GM19463 (cell line): Measurements from ENCODE around the gene TOP3B.

Experiments
- ATAC-seq: cut with Tn5 transposase; IDR thresholded peaks from one replicate; pipeline ENCODE4 v1.9.1; 2021; ENCODE audit warnings: mild to moderate bottlenecking, moderate library complexity; ENCODE audit not compliant: unreplicated experiment

Gene TOP3B

DNA sequence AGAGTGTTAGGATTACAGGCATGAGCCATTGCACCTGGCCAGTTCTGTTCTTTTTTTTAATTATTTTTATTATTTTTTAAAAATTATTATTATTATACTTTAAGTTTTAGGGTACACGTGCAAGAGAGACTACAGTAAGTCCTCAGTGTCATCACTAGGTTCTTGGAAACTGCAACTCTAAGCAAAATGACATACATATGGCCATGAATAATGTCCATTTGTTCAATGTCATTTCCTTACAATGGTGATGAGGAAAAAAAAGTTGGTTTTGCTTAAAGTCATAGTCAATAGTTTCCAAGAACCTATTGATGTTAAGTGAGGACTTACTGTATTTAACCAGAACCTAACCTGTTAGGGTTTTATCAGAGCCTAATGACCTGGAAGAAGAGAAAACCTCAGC lies 29.4 kb upstream of the TOP3B start:
- ATAC-seq: no peak

DNA sequence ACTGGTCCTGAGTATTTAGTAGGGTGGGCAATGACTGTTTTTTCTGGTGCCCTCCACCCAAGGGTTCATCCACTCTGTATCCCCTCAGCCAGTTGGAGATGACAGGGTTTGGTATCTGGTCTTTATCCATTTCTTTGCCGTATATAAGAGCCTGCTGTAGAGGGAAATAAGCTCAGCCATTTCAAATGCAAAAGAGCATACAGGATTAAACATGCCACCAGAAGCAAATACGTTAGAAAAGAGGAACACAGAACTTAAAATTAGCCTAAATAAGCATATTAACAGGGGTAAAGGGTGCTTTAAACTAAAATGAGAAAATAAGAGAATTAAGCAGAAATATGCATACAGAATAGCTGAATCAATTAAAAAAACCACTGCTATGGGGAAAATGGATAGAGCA lies 27.8 kb upstream of the TOP3B start:
- no peak for ATAC-seq

DNA sequence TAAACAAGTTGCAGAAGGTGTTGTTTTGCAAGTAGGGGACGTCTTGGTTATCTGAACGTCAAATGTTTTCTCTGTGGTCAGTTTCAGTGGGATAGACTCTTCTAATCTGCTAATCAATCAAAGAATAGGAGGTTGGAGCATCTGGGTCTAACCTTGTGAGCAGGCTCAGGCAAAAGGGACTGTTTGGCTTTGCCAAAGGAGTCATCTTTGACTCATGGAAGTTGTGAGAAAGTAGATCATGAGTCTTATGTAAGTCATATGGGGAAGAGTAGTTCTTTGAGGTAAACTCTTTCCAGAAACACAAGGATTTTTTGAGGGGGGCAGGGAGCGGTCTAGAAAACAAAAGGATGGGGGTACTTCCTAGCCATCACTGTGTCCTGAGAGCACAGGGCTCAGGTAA lies 27.1 kb upstream of the TOP3B start:
- ATAC-seq: no peak

DNA sequence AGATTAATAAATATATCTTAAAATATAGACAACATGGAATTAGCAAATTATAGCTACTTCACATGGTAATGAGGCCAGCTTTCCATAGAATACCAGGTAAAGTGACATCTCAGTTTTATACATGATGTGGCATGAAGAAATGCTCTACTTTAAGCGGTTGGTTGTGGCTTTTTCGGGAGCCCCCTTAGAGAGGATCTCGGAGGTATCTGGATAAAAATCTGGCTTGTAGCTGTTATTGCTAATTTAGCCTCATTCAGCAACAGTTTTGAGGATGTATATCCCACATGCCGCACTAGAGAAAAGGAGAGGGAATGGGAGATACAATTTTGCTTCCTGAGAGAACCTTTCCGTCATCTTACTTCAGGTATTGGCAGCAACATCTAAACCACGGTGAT lies 24.0 kb upstream of the TOP3B start:
- no peak for ATAC-seq

DNA sequence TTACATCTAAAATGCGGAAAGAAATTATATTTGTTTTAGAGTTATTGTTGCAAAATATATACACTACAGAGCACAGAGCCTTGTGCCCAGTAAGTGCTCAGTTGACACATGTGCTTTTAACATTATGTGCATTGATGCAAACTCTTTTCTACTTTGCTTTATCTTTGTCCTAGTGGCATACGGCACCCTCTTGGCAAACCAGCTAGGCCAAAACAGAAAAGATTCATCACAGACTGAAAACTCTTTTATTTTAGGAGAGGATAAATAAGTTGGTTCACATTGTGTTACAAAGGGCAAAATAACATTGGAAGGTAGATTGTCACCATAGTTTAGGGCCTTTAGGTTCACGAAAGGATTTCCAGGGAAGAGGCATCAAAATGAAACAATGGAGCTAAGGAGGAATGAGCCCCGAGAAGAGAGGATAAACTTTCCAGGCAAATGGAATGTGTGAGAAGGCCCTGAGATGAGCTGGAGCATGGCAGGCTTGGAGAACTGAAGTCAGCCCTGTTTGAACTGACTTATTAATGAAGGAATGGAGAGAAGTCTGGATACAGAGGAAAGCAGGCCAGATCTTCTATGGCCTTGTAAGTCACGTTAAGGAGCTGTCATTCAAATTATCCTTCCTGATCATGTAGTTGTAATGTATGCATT lies 23.5 kb upstream of the TOP3B start:
- no peak for ATAC-seq

DNA sequence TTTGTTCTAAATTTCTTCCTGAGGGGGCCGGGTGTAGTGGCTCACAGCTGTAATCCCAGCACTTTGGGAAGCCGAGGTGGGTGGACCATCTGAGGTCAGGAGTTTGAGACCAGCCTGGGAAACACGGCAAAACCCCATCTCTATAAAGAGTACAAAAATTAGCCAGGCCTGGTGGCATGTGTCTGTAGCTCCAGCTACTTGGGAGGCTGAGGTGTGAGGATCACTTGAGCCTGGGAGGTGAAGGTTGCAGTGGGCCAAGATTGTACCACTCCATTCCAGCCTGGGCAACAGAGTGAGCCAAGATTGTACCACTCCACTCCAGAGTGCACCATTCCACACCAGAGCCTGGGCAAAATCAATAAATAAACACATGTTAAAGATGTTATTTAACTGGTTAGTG lies 20.6 kb upstream of the TOP3B start:
- ATAC-seq: no peak

DNA sequence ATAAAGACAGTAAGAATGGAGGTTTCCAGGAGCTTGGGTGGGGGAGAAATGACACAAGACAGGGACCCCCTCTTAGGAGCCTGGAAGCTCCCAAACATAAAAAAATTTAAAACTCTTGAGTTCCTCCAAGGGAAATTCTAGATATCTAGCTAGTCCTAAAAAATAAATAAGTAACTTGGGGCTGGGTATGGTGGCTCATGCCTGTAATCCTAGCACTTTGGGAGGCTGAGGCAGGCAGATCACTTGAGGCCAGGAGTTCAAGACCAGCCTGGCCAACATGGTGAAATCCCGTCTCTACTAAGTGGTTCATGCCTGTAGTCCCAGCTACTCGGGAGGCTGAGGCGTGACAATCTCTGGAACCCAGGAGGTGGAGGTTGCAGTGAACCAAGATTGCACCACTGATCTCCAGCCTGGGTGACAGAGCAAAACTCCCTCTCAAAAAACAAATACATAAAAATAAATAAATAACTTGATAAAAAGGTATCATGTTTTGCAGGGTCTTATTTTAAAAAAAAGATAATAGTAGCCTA lies 20.0 kb upstream of the TOP3B start:
- no peak for ATAC-seq

DNA sequence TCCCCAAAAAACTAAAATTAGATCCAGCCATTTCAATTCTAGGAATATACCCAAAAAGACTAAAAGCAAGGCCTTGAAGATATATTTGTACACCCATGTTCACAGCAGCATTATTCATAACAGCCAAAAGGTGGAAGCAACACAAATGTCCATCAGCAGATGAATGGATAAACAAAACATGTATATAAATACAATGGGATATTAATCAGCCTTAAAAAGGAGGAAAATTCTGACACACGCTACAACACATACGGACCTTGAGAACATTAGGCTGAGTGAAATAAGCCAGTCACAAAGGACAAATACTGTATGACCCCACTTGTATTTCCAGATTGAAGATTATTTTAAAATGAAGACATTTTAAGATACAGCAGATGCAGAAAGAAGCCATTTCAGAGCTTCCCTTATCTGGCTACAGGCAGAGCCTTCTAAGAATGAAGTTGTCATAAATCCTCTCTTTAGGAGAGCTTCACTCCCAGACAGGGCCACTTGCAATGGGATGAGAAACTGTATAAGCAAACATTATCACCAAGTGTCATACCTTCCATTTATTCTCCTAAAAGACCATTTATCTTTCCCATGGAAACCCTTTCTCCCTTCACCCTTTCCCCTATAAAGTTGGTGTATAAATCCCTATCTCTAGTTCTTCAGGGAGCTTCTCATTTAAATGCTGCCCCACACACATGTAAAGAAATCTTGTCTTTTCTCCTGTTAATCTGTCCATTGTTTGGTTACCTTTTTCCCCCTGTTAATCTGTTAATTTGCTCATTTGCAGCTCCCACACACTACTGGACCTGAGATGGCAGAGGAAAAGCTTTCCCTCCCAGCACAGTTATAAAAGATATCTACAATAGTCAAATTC lies 19.3 kb upstream of the TOP3B start:
- ATAC-seq: no peak

DNA sequence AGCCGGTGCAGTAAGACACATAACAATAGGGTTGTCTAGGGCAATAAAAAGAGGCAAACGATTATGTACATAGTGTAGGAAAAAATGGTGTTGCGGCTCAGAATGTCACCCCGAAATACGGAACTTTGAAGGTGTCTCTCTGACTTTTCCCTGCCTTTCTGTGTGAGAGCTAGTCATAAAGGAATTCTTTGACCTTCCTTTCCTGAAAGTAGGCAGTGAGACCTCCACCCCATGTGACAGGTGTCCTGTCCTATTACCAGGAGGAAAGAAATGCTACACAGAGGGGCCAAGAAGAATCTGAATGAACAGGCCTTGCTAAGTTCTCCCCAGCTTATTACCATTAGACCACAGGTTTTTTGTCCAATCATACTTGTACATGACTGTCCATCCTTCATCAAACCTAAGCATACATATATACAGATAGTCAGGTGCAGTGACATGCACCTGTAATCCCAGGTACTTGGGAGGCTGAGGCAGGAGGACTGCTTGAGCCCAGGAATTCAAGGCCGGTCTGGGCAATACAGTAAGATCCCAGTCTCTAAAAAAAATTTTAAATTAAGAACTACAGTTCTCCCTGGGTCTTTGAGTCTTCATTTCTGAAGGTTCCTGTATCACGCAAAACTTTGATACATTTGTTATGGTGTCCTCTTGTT lies 16.1 kb upstream of the TOP3B start:
- no peak for ATAC-seq

DNA sequence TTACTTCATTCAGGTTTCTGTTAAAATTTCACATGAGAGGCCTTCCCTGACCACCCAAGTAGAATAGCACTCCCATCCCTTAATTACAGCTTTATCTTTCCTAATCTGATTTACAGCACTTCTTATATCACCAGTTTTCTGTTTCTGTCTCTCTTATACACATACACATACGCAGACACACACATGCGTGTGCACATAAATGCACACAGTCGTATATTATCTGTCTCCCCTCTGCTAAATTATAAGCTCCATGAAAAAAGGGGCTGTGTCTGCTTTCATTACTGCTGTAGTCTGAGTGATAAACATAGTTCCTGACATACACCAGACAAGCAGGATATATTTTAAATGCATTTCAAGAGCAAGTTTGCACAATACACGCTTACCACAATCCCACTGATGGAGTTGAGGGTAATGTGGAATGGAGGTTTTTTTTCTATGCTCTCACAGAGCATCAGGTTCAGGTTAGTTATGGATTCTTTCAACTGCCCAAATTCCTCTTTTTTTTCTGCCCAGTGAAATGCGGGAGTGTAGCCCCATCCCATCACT lies 13.7 kb upstream of the TOP3B start:
- ATAC-seq: no peak

DNA sequence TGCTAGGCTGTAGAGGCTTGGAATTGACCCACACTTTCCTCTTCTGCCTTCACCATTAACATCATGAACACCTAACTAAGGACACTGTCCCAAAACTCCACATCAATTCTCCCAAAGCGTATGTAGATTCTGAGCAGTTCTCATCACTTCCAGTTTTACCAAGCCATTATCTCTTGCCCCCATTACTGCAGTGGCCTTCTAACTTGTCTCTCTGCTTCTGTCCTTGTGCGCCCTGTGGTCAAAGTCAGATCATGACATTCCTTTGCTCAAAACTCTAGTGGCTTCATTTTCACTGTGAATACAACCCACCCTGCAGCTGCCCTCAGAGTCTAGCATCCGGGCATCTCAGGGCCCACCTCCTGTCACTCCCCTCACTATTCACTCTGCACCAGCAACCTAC lies 13.1 kb upstream of the TOP3B start:
- no peak for ATAC-seq

DNA sequence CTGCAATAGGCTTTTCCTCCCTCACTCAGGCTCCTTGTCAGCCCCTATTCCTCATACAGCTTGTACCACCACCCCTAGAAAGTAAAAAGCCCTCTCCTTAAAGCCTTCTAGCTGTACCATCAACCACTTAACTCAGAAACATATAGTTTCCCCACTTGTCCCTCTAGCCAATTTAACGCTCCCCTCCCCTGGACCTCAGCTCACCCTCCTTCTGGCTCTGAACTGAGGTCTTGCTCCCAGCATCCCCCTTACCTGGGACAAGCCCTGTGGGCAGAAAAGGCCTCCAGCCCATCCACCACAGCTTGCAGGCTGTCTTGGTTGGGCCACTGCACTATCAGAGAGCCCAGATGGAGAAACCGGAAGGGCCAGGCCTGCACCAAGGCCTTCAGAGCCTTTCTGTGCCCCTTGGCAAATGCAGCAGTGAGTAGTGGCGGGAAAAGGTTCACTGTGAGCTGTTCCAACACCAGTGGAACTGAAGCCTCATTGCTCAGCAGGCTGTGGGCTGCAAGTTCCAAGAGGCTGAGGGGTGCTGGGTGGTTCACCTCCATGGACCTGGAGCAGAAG lies 12.4 kb upstream of the TOP3B start:
- no peak for ATAC-seq

DNA sequence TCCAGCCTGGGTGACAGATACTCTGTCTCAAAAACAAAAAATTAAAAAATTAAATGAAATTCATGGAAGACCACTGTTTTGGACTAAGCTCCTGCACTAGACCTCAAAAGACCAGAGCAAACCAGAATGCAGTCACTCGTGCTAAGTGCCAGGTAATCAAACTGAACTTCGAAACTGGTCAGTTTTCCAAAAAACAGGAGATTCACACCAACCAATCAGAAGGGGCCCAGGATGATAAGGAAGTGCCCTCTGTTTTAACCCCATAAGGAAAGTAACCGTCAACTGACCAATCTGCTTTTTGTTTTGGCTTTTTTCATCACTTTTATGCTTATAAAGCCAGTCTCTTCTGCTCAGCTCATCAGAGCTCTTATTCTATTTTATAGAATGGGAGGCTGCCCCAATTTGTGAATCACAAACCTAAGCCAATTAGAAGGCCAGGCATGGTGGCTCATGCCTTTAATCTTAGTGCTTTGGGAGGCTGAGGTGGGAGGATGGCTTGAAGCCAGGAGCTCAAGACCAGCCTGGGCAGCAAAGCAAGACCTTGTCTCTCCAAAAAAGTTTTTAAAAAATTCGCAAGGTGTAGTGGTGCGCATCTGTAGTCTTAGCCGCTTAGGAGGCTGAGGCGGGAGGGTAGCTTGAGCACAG lies 10.1 kb upstream of the TOP3B start:
- ATAC-seq: no peak

DNA sequence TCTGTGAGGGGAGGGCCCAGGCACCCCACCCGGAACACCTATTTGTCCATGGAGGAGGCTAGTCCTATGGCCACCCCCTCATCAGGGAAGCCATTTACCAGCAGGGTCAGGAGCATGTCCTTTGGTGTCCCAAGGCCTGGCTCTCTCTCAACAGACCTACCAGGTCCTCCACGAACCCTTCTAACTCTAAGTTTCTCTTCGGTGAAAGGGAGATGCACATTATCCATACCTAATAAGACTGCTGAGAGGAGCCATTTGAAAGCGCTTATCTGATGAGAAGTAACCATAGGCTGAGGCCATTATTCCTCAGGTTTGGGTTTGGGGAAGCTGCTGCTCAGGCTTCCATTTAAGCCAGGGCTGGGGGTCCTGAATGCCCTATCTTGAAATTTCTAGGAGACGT lies 9.2 kb upstream of the TOP3B start:
- no peak for ATAC-seq

DNA sequence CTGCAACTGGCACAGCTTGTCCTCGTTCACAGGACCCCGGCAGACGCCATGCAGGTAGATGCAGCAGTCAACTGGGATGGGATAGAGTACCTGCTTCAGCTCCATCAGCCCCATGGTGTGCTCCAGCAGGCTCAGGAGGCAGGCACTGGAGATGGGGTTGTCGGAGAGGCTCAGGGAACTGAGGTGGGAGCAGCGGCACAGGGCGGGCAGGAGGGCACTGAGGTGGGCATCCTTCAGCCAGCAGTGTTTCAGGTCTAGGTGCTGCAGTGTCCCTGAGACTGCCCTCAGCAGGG lies 8.7 kb upstream of the TOP3B start:
- ATAC-seq: no peak

DNA sequence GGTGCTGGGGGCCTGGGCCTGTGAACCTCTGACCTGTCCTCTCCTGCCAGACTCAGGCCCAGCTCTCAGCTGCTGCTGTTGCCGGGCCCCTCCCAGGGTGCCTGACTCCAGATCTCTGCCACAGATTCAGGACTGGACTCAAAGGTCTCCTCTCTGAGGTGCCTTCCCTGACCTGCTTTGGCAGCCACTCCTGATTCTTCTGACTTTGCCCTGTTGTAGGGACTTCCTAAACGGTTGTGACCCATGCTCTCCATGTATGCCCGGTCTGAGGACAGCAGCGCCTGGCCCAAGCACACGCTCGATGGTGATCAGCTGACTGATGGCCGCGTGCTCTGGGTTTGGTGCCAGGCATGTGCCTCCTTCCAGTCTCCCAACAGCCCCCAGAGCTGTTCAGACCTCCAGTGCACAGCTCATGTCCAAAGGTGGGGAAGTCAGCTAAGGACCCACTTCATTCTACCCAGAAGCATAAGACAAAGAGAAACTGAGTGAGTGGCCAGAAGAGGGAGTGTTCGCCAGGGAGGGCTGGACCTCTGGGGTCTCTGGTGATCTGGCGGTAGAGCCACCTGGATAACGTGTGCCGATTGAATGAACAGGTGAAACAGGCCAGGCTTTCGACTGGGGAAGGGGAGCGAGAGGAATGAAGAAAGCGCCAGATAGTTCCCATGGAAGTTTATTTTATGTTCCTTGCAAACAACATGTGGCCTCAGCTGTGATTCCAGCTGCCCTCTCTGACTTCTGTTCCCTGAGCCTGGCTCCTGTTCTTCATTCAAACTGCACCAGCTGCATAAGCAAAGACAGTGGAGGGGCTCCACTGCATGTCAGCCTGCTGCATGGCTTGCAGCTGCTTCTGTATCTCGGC lies 8.1 kb upstream of the TOP3B start:
- no peak for ATAC-seq

DNA sequence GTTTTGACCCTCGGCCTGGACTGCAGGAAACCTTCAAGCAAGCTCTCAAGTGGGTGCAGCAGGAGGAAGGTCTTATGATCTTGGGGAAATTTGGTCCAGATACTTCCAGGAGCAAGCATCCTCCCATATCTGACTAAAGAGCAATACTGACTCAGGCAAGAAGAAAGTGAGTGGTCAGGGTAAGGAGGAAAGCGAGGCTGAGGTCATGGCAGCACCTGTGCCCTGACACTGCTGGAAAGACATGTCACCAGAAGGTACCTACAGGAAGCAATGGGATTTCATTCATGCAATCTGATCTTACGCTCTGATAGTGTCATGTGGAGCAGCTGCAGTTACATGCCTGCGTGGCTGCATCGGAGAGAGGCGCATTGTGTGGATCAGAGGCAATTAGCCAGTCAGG lies 6.5 kb upstream of the TOP3B start:
- ATAC-seq: no peak

DNA sequence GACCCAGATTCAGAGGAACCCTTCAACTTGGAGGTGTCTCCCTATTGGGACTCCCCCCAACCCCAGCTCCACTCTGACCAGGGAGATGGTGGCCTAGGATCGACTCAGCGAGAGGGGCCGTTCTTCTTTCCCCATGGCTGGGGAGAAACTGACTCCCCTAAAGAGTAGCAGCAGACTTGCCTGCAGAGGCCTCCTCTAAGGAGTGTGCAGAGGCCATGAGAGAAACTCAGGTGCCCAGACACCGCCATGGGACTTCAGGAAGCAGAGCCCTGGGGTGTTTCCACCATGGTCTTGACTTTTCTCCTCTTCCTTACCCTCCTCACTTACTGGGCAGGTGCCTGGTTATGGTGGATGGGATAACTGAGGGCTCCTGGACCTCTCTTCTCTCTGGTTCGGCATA lies 2.6 kb upstream of the TOP3B start:
- no peak for ATAC-seq

DNA sequence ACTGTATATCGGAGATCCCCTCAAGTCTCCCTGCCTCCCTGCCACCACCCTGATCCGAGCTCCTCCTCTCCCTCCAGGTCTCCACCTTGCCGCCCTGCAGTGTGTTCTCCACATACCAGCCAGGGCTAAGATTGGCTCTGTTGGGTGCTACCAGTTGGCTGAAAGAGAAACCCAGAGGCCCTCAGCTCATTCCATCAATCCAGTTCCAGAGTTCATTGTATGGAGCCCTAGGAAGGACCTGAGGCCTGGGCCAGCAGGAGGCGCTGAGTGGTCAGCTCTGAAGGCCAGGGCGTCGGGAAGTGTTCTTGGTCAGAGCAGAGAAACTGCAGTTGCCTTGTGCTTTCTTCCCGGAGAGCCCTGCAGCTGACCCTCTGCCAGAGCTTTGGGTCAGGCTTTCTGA lies 2.2 kb upstream of the TOP3B start:
- no peak for ATAC-seq

DNA sequence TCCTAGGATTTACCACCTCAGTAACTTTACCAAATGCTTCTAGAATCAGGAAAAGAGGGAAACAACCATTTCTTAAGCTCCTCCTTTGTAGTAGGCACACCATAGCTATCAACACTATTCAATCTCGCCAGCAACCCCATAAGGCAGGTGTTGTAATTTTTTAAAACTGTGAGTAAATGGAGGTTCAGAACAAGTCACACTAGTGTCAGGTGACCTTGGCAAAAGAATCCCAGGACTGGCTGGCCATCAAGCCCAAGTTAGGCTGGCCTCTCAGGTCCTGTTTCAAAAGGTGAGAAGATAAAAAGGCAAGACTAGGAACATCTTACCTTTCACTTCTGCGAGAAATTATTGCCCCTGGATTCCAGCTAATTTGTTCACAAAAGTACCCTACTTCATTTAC lies 713 bp downstream of the TOP3B start:
- ATAC-seq: no peak
